ENCODE data around the gene LEMD3.

LEMD3 gene

GRCh38 chr12:65266408-65266807 lies 97.0 kb downstream of the LEMD3 start (continued):
- TF ChIP-seq ZNF18 (tag by site-specific recombination; IDR thresholded peaks at IDR 0.05) (peak; percentile 19; the same call in 1 of the 2 replicates), OSR2 (tag by site-specific recombination; IDR thresholded peaks at IDR 0.05) (peak; percentile 95), ZNF140 (tag by site-specific recombination; IDR thresholded peaks at IDR 0.05) (no peak), ZIC2 (tag by site-specific recombination; IDR thresholded peaks at IDR 0.05) (peak; percentile 21; the same call in 1 of the 2 replicates), KLF10 (tag by site-specific recombination; IDR thresholded peaks at IDR 0.05) (peak; percentile 31; the same call in 1 of the 2 replicates), ZNF24 (tag by site-specific recombination; IDR thresholded peaks at IDR 0.05) (no peak), PRDM4 (tag by site-specific recombination; IDR thresholded peaks at IDR 0.05) (peak; percentile 71), SP2 (tag by site-specific recombination; IDR thresholded peaks at IDR 0.05) (no peak), ZNF221 (tag by site-specific recombination; IDR thresholded peaks at IDR 0.05; ENCODE audit: borderline replicate concordance) (no peak), BCL6B (tag by site-specific recombination; IDR thresholded peaks at IDR 0.05) (peak; percentile 32; the same call in 1 of the 2 replicates), ZSCAN5A (tag by site-specific recombination; IDR thresholded peaks at IDR 0.05) (no peak), KLF7 (tag by site-specific recombination; IDR thresholded peaks at IDR 0.05; ENCODE audit: borderline replicate concordance) (peak; percentile 76; the same call in 1 of the 2 replicates), GLI2 (tag by site-specific recombination; IDR thresholded peaks at IDR 0.05; ENCODE audit: borderline replicate concordance, low read depth) (peak; percentile 56; the same call in 1 of the 2 replicates), KLF17 (tag by site-specific recombination; IDR thresholded peaks at IDR 0.05) (0 out of 2 replicates have a peak, but pooled peaks have one; percentile 29)

GRCh38 chr12:65269603-65270002 lies 100.2 kb downstream of the LEMD3 start:
- TF ChIP-seq ZNF585B (tag by site-specific recombination; IDR thresholded peaks at IDR 0.05) (no peak), ZNF639 (tag by site-specific recombination; IDR thresholded peaks at IDR 0.05) (no peak), KLF9 (tag by site-specific recombination; IDR thresholded peaks at IDR 0.05; ENCODE audit: low read depth) (no peak), ZNF600 (tag by site-specific recombination; IDR thresholded peaks at IDR 0.05) (no peak), ZNF140 (tag by site-specific recombination; IDR thresholded peaks at IDR 0.05) (no peak), ZNF138 (tag by site-specific recombination; IDR thresholded peaks at IDR 0.05; ENCODE audit: borderline replicate concordance) (no peak)
- Histone ChIP-seq H3K4me3 (ENCODE audit: low read depth, low read length) (no peak overlapping the region), H3K4me1 (ENCODE audit: control insufficient read depth, insufficient read depth, low read length) (peaks cover 7% of the 10 kb centered on the region), H3K27ac (ENCODE audit: extremely low read depth, low read depth, low read length) (no peak overlapping the region), H3K9me3 (ENCODE audit: control insufficient read depth, insufficient read depth, low read depth, low read length) (no peaks in the 10 kb centered on the region), H3K36me3 (ENCODE audit: control insufficient read depth in 2 of 2, insufficient read depth in 1 of 2, low read length in 2 of 2) (no peaks in the 10 kb centered on the region)
- CTCF ChIA-PET, result interaction anchor here (0.6 to 0.8 kb wide), 2 partner anchors 13 to 43 kb away, joined by 4 to 6 read pairs; no protein-coding TSS in a partner anchor
- POLR2A ChIA-PET, result no interaction called here

Data from HEK293 (cell line).